ENCODE data around the gene PROX1.

Gene PROX1, protein sequence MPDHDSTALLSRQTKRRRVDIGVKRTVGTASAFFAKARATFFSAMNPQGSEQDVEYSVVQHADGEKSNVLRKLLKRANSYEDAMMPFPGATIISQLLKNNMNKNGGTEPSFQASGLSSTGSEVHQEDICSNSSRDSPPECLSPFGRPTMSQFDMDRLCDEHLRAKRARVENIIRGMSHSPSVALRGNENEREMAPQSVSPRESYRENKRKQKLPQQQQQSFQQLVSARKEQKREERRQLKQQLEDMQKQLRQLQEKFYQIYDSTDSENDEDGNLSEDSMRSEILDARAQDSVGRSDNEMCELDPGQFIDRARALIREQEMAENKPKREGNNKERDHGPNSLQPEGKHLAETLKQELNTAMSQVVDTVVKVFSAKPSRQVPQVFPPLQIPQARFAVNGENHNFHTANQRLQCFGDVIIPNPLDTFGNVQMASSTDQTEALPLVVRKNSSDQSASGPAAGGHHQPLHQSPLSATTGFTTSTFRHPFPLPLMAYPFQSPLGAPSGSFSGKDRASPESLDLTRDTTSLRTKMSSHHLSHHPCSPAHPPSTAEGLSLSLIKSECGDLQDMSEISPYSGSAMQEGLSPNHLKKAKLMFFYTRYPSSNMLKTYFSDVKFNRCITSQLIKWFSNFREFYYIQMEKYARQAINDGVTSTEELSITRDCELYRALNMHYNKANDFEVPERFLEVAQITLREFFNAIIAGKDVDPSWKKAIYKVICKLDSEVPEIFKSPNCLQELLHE

DNA sequence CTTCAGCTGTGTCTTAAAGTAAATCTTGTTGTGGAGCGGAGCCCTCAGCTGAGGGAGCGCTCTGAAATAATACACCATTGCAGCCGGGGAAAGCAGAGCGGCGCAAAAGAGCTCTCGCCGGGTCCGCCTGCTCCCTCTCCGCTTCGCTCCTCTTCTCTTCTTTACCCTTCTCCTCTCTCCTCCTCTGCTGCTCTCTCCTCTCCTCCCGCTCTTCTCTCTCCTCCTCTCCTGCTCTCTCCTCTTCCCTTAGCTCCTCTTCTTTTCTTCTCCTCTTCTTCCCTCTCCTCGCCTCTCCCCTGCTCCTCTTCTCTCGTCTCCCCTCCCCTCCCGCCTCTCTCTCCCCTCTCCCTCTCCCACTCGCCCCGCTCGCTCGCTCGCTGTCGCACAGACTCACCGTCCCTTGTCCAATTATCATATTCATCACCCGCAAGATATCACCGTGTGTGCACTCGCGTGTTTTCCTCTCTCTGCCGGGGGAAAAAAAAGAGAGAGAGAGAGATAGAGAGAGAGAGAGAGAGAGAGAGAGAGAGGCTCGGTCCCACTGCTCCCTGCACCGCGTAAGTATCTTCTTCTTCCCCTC is at the start of gene PROX1:
PROX1 (plus strand) TSS at position 47 of the 580 bp plus-strand sequence. CDS start 8,563 bp downstream, outside the sequence.
- DNase-seq: no peak

DNA sequence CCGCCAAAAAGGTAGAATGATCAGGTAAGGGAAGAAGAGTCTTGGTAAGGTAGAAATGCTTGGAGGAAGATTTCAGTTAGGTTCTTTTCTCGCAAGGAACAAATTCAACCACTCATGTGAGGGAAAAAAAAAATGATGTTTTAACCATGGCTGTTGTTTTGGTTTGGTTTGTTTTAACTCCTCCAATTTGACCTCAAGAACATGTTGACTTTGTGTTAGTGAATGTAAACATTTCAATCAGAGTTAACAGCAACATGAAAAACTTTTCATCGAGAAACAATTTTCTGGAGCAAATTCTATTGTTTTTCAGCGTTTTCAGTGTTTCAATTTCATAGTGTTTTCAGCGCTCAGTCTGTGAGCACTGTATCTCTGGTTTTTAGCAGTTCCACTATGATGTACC is 49.0 kb upstream of the PROX1 start:
- DNase-seq: no peak

DNA sequence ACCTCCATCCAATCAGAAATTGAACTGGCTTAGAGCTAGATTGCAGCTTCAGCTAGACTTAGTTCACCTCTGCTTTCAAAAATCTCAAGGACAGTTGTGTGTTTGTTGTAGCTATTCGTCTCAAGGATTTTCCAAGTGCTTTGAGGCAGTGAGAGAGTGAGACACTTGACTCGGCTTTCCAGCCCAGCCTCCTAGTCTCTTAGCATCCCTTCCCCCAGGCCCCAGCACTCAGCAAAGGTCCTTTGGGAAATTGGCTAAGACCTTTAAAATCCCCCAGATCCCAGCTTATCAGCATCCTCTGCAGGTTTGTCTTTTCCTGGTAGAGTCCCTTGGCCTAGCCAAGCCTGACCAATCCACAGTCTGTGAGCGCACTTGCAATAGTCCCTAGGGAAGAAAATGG is 47.9 kb upstream of the PROX1 start:
- DNase-seq: no peak

DNA sequence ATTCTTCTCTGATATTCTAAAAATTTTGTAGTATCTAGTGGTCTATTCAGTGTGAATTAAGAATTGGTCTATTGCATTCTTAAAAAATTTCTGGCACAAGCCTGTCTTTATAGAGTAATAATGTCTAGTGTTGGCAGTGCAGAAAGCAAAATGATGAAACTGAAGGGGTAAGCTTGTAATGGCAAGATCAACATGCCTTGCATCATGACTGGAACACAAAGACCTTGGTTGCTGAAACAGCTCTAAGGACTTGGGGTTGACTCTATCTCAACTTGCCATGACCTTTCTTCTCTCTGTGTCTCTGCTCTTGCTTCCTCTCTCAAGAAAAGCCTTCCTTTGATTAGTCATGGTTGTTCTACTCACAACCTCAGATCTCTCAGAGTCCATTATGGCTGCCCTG is 46.8 kb upstream of the PROX1 start:
- no peak for DNase-seq

DNA sequence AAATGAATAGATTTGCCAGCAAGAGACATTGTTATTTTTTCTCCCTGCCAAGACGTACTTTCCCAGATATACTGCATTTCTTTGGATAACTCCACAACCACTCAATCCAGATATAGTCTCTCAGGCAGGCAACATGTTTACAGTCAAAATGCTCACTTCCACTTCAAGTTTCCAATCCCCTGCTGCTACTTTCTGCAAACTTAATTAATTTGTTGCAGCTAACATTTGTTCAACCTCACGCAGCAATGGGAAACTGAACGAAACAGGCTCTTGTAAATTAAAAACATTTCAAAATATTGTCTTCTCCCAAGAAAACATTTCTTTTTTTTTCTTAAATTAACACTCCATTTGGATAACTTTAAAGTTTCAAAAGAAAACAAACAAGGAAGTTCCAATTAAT is 45.7 kb upstream of the PROX1 start:
- no peak for DNase-seq

DNA sequence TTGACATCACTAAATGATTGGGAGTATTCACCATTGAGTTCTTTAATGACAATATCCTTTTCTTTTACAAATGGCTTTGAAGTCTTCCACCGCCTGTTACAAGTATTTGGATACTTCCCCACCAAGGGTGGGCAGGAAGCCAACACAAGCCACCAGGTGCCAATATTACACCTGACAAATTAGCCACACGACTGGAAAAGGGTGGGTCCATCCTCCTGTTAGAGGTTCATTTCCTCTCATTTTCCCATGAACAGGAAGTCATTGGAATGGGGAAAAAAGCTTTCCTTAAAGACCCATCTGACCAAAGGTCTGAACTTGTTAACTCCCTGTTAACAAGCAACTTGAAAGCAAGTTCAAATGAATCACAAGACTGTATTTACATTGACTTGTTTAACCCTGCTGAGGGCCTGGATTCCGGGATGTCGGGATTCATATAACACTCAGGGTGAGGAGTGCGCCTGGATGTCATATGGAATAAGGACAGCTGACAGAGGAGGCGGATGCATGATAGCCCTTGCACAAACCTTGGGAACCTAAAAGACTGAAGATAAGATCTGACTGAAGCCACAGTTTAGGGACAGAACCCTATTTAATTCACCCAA is 40.5 kb upstream of the PROX1 start:
- DNase-seq: no peak

DNA sequence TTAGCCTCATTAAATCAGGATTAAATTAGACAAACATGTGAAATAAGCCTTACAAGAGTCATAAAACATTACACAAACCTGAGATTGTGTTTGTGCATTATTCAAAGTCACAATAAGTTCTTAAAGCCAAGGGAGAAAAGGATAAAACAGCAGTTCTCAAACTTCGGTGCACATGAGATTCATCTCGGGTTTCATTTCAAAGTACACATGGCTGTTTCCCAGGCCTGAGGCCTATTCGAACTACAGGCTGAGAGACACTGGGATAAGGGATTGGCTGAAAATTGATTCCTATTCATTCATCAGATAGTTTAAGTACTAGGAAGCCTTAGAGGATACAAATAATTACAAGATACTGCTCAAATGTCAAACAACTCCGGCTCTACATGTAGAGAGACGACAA is 35.9 kb upstream of the PROX1 start:
- DNase-seq: no peak

DNA sequence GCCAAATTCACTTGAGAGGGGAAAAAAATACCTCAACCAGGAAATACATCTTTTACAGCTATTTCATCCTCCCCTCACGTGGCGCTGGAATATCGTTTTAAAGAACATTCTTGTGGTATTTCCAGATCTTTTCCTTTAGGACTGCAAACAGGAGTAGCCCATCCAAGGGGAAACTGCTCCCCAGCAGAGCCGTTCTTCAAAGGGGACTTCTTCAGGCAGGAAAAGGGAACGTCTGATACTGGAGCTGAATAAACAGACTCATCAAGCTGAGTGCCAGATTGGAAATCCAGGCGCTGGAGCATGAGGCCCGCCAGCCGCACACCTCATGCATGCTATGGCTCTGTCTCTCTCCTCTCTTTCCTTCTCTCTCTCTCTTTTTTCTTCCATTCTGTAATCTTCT is 34.0 kb upstream of the PROX1 start:
- DNase-seq: no peak

DNA sequence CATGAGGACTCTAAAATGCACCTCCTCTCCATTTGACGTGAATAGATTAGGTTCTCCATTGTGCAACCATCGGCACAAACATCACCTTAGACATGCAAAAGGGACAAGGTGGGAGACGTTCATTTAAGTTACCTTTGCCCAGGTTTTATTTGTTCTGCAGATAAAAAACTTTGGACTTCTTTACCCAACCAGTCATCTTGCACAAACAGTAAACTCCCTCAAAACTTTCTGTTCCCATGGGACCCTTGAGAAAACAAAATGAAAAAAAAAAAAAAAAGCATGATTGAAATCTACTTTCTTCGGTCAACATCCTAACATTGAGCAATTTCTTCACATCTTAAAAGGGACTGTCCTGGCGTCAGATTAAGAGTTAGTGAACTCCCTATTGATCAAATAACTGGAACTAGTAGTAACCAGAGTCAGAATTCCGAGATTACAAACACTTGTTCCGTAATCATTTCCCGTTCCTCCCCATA is 31.4 kb upstream of the PROX1 start:
- no peak for DNase-seq

DNA sequence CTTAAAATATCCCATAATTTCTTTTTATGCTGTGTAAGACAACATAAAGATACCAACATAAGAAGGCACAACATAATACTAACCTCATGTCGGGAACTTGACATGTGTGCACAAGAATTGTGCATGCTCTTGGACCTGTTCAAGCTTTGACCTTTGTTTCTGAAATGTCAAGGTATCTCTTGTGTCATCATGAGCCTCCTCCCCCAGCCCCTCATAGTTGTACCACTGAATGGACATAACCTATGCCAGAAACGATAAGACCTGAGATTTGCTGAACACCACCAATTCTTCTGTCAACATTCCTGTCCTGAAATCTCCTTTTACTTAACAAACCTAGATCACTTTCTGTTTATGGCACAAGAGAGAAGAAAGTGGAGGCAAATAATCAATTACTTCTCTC is 29.4 kb upstream of the PROX1 start:
- DNase-seq: no peak

DNA sequence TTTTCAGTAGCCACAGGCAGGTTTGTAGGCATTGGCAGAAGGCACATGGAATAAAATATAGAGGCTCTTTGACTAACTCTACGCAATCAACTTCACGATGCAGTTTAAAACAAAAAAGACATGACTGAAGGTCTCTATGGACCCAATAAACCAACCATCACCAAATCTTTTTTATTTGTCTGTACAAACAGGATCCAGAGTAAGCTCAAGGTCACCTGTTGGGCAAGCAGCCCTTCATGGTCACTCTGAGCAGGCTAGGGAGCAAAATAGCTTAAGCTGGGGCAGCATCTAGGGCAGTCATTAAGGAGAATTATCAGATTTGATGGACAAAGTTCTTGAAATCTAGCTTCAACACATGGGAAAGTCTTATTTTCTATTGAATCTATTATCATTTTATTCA is 26.8 kb upstream of the PROX1 start:
- DNase-seq: no peak

DNA sequence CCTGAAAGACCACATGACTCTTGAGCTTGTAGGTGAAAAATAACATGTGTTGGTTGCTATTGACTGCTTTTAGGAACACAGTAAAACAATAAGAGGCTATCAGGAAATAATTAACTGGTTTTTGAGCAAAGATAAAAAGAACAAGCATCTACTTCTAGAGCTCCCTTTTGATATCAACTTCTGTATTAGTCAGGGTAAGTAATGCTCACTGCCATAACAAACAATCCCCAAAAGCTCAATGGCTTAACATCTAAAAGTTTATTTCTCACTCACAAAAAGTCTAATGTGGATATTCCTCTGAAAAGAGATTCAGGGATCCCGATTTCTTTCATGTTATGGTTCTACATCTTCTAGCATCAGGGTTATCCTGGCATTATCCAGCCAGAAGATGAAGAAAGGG is 25.3 kb upstream of the PROX1 start:
- DNase-seq: no peak

DNA sequence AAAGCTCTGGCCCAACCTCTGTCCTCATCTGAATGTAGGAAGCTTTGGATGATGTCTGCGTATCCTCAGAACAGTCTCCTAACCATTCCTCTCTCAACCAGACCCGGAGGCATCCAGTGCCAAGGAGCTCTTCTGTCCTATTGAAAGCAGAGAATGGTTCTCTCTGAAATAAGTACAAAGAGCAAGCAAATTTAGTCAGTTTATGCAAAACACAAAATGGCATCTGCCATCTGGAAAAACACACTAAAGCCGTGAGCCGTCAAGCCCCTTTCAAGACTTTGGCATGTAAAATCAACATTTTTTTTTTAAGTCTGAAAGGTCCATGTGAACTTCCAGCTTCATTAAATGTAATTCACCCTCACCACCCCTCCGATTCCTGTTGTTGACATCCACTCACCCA is 21.7 kb upstream of the PROX1 start:
- DNase-seq: no peak

DNA sequence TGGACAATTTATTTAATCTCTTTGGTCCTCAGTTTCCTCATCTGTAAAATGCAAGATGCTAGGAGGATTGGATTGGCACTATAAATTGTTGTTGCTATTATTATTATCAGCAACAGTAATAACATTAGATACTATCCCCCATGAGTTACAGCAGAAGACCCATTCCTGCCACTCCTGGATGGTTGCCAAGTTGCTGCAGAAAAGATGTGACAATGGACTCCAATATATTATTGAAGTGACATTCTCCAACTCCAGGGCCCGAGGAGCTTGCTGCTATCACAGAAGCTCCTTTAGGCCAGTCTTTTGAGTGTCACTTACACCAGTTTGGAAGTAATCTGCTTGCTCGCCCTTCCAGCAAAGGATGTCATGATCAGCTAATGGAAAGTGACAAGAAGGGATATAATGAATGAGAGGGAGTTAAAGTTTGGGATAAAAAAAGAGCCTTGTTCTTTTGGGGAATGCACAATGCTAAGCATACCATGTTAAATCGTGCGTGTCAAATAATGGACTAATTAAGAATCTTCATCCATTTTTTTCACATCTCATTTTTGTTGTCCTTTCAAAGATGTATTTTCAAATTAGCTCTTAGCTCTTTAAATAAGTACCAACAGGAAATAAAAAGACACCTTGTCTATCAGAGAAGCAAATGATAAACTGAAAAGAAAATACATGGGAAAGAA is 19.5 kb upstream of the PROX1 start:
- no peak for DNase-seq

DNA sequence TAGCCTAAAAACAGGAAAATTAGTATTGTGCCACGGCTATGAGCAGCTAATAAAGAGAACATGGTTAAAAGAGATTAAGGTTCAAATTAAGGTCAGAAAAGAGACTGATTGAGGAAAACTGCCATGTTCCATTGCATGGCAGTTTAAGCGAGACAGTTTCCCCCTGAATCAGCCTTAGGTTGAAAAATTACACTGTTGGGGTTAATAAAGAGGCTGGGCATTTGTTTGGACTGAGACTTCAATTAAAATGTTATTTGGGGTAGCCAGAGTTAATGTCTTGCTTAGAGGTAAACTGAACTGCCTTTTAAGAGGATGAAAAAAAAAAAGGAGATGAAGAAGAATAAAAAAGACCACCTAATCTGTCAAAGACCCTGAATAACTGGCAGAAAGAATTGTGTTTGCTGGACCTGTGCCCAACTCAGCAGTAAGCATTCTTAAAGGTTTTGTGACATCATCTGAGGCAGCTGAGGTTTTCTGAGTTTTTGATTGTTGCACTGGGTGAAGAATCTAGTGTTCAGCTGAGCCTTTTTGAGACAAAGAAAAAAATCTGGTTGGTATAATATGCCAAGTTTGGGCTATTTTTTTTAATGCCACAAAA is 17.7 kb upstream of the PROX1 start:
- no peak for DNase-seq

DNA sequence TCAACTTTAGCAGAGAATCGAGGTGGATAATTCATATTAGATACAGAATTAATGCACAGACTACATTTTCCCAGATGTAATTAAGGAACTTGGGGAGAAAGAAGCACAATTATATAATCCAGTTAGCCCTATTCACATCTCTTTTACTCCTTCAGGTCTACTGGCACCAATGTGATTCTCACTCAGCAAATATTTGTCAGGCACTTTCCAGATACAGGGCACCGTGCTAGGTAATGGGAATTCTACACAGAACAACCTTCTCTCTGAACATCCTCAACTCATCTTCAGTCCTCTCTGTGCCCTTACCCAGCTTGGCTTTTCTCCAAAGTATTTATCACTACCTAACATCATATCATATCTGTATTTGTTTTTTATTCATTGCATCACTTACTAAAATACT is 15.6 kb upstream of the PROX1 start:
- no peak for DNase-seq

DNA sequence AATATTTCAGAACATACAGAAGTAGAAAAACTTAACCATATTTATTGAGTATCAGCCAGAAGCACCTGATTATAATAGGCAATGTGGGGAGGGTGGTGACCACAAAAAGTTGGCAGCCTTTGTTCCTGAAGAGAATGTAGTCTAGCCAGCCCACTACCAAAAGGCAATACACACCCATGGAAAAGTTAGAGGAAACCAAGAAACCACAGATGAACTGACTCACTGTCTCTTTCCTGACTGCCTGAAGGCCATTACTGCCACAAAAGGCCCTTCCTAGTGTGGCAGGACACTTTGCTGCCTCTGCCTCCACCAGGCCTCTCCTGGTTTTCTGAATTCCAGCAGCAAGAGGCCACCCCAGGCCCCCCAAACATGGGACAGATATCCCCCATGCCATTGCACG is 14.6 kb upstream of the PROX1 start:
- no peak for DNase-seq

DNA sequence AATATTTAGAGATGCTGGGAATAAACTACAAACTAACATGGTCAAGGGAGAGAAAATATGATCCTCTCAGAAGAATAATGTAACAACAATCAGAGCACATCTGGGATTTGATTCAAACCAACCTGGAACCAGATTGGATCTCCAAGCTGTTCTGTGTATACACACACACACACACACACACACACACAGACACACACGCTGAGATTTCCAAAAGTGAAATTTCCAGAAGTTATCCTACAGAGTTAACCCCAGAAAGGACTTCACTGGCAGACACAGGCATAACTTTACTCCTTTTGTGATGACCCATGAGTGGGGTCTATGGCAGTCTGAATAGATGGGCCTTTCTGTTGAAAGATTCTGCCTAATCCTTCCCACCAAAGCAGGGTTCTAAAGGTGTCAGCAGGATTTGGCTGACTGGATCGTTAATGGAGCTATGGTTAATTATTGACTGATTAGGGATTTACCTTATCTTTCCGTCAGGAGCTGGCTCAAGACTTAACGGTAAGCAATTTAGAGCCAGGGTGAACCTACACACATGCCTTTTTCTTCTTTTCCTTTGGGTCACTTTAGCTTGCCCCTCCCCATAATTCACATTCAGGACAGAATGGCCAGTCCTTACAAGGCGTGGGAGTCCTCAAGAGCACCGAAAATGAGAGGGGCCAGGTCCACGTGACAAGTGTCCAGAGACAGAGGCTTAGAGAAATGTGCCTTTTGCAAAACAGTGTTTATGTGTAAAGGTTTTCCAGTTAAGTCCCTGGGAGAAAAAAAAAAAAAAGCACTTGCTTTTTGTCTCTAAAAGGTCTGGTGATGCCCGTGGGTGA is 10.9 kb upstream of the PROX1 start:
- no peak for DNase-seq

DNA sequence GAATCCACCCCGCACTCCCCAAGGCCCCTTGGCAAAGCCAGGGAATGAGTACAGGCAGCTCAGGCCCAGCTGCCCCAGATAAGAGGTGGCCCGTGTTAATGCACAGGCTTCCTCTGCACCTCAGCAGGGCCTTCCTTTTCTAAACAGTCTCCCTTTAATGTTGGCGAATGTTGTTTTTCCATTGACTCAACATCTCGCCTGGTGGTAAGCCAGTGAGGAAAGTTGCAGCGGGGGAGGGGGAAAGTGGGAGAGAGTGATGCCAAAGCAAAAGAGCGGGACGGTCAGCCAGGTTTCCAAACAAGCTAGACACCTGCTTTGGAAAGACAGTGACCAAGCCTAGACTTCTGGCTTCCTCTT is 10.3 kb upstream of the PROX1 start:
- no peak for DNase-seq

DNA sequence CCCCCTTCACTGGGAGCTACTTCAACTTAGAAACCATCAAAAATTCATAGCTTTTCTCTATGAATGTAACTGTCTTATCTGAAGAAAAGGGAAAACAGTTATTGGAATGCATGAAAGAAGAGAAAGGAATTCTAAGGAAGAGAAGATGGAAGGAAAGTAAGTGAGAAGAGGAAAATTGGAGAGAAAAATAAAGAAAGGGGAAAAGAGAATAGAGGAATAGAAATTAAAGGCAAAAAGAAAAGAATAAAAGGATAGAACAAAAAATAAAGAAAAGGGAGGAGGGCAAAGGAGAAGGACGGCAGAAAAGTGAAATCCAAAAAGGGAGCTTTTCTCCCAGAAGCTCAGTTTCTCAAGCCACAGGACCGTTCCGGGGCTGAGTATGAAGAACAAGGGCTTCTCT is 9.9 kb upstream of the PROX1 start:
- DNase-seq: no peak

DNA sequence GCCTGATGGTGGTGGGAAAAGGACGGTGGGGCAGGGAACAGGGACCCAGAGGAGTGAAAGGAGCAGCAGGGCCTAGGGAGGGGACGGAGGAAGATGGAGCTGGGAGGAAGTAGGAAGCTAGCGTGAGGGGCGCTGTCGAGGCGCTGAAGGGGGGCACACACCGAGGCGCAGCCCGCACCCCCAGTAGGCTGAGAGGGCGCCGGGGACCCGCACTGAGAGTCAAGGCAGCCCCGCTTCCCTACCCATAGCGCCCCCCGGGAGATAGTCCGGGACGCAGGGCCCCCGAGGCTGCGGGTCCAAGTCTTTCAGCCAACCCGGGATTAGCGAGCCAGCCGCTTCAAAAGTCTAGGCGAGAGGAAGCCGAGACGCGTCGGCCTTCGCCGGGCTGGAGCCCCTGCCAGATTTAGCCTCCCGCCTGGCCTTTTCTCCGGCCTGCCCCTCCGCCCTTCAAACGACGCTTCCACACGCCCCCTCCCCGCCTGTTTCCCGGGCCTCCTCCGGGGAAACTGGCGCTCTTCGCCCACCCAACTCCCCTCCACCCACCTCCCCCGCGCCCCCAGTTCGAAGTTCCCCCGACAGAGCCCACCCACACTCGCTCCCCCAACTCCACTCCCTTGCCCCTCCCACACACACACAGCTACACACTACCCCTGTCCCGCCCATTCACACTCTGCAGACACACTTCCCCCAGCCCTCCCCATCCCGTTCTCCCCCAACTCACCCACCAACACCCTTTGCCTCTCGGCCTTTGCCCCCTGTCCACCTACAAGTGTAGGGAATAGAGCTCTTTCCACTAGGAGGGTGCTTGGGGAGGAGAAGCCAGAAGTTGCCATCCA is 7.8 kb upstream of the PROX1 start:
- DNase-seq: no peak

All from activated CD4-positive, CD25-positive, alpha-beta regulatory T cell (primary cell).